ENCODE data around the gene CAMSAP1. TPM values are rescaled to one million over a fixed set of nuclear protein-coding genes. Genes with fewer than 3 reads are reported as not detected.

CAMSAP1 gene
- total RNA-seq, 1 donor from 2014 or later, result 34.8 TPM

- DNase-seq (ENCODE audit: low read depth) (no peak), FAIRE-seq (no peak)
- no peak overlapping the region for H3K27ac ChIP-seq (ENCODE audit: low read depth, low read length)
- H3K36me3 ChIP-seq (ENCODE audit: insufficient read depth, low read length), result peaks cover 4% of the 10 kb centered on the region
- H4K20me1 ChIP-seq (ENCODE audit: insufficient read depth, low read length), result peaks cover 85% of the 10 kb centered on the region
- peaks cover 78% of the 10 kb centered on the region for H3K79me2 ChIP-seq (ENCODE audit: insufficient read depth, low read length)
- H2AFZ ChIP-seq (ENCODE audit: low read depth, low read length), result no peak overlapping the region
- Mint-ChIP-seq H3K4me1 (ENCODE audit: low read depth, unreplicated experiment) (no peaks in the 10 kb centered on the region), H3K27me3 (ENCODE audit: low read depth, unreplicated experiment) (no peaks in the 10 kb centered on the region), H3K4me3 (ENCODE audit: unreplicated experiment) (no peak overlapping the region), H3K27ac (ENCODE audit: unreplicated experiment) (no peak overlapping the region), H3K9me3 (ENCODE audit: unreplicated experiment) (peaks cover 9% of the 10 kb centered on the region), H3K36me3 (ENCODE audit: low read depth, unreplicated experiment) (peaks cover 10% of the 10 kb centered on the region)
- H3K4me2 ChIP-seq (ENCODE audit: low read length), result no peak overlapping the region
- no peaks in the 10 kb centered on the region for H3K27me3 ChIP-seq (ENCODE audit: insufficient read depth, low read length)
- no peak overlapping the region for H3K4me3 ChIP-seq (ENCODE audit: insufficient read depth, low read depth, low read length)
- H3K9ac ChIP-seq (ENCODE audit: low read length), result no peak overlapping the region
- TF ChIP-seq EZH2 (IDR thresholded peaks at IDR 0.05; ENCODE audit: insufficient read depth, low read length) (no peak), CTCF (IDR thresholded peaks at IDR 0.05; ENCODE audit: insufficient read depth, low read depth, low read length) (no peak)
- peaks cover 5% of the 10 kb centered on the region for H3K9me3 ChIP-seq (ENCODE audit: insufficient read depth, low read depth, low read length)
- H3K4me1 ChIP-seq (ENCODE audit: insufficient read depth, low read length), result no peaks in the 10 kb centered on the region
These were observed 76.8 kb downstream of the CAMSAP1 start for GRCh38 chr9:135830496-135830895.

DNA sequence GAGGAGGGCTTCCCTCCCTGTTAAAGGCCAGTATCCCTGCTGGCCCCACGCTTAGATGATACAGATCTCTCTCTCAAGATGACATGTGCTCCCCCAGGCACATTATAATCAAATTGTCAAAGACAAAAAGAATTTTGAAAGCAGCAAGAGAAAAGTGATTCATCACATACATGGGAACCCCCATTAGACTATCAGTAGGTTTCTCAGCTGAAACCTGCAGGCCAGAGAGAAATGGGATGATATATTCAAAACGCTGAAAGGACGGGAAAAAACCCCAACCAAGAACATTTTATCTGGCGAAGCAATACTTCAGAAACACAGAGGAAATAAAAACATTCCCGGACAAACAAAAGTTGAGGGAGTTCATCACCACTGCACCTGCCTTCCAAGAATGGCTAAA lies 78.7 kb downstream of the CAMSAP1 start:
- Histone ChIP-seq H3K27ac (ENCODE audit: low read depth, low read length) (no peak overlapping the region), H3K4me2 (ENCODE audit: low read length) (no peak overlapping the region), H3K36me3 (ENCODE audit: insufficient read depth, low read length) (peaks cover 4% of the 10 kb centered on the region), H3K27me3 (ENCODE audit: insufficient read depth, low read length) (no peaks in the 10 kb centered on the region), H3K9me3 (ENCODE audit: insufficient read depth, low read depth, low read length) (peaks cover 5% of the 10 kb centered on the region), H3K4me3 (ENCODE audit: insufficient read depth, low read depth, low read length) (no peak overlapping the region), H3K79me2 (ENCODE audit: insufficient read depth, low read length) (peaks cover 70% of the 10 kb centered on the region), H3K4me1 (ENCODE audit: insufficient read depth, low read length) (no peaks in the 10 kb centered on the region), H3K9ac (ENCODE audit: low read length) (no peak overlapping the region), H4K20me1 (ENCODE audit: insufficient read depth, low read length) (peaks cover 77% of the 10 kb centered on the region), H2AFZ (ENCODE audit: low read depth, low read length) (no peak overlapping the region)
- H3K27me3 Mint-ChIP-seq (ENCODE audit: low read depth, unreplicated experiment), result no peaks in the 10 kb centered on the region
- H3K36me3 Mint-ChIP-seq (ENCODE audit: low read depth, unreplicated experiment), result peaks cover 15% of the 10 kb centered on the region
- no peak for DNase-seq (ENCODE audit: low read depth)
- no peak overlapping the region for H3K4me3 Mint-ChIP-seq (ENCODE audit: unreplicated experiment)
- TF ChIP-seq EZH2 (IDR thresholded peaks at IDR 0.05; ENCODE audit: insufficient read depth, low read length) (no peak), CTCF (IDR thresholded peaks at IDR 0.05; ENCODE audit: insufficient read depth, low read depth, low read length) (no peak)
- H3K4me1 Mint-ChIP-seq (ENCODE audit: low read depth, unreplicated experiment), result peaks cover 4% of the 10 kb centered on the region
- H3K27ac Mint-ChIP-seq (ENCODE audit: unreplicated experiment), result no peak overlapping the region
- FAIRE-seq, result no peak
- peaks cover 9% of the 10 kb centered on the region for H3K9me3 Mint-ChIP-seq (ENCODE audit: unreplicated experiment)

DNA sequence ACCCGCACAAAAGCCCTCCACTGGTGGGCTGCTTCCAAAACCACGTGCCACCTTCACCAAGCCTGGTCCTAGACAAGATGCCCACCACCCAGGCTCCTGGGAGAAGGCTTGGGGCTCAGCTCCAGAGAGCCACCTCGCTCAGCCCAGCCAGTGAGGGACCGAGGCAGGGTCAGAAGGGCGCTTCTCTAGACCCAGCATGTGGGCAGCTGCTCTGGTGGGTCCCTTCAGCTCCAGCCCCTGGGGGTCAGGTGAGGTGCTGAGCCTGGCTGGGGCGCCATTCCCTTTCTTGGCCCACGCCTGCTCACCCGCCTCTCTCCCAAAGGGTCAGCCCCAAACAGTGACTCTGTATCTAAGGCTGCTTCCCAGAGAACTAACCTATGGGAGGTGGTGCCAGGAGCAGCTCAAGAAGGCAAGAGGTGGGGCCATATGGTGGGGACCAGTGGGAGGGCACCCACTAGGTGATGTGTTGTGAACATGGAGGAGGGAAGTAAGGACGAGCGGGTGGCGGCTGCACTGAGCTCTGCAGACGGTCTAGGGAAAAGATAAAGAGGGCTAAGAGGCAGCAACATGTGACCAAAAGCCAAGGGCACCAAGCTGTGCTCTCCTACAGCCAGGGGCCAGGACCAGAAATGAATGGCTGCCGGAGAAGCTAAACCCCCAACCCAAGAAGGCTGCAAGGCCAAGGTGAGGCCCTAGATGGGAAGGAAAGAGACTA lies 79.3 kb downstream of the CAMSAP1 start:
- Mint-ChIP-seq H3K9me3 (ENCODE audit: unreplicated experiment) (peaks cover 9% of the 10 kb centered on the region), H3K4me1 (ENCODE audit: low read depth, unreplicated experiment) (peaks cover 4% of the 10 kb centered on the region), H3K36me3 (ENCODE audit: low read depth, unreplicated experiment) (peaks cover 17% of the 10 kb centered on the region), H3K27ac (ENCODE audit: unreplicated experiment) (no peak overlapping the region), H3K27me3 (ENCODE audit: low read depth, unreplicated experiment) (no peaks in the 10 kb centered on the region), H3K4me3 (ENCODE audit: unreplicated experiment) (no peak overlapping the region)
- Histone ChIP-seq H3K9me3 (ENCODE audit: insufficient read depth, low read depth, low read length) (peaks cover 5% of the 10 kb centered on the region), H3K27me3 (ENCODE audit: insufficient read depth, low read length) (no peaks in the 10 kb centered on the region), H3K27ac (ENCODE audit: low read depth, low read length) (no peak overlapping the region), H2AFZ (ENCODE audit: low read depth, low read length) (no peak overlapping the region), H3K4me3 (ENCODE audit: insufficient read depth, low read depth, low read length) (no peak overlapping the region), H3K4me1 (ENCODE audit: insufficient read depth, low read length) (no peaks in the 10 kb centered on the region), H3K79me2 (ENCODE audit: insufficient read depth, low read length) (peaks cover 66% of the 10 kb centered on the region), H3K36me3 (ENCODE audit: insufficient read depth, low read length) (peaks cover 8% of the 10 kb centered on the region), H4K20me1 (ENCODE audit: insufficient read depth, low read length) (peaks cover 72% of the 10 kb centered on the region), H3K4me2 (ENCODE audit: low read length) (no peak overlapping the region), H3K9ac (ENCODE audit: low read length) (no peak overlapping the region)
- no peak for DNase-seq (ENCODE audit: low read depth)
- no peak for FAIRE-seq
- TF ChIP-seq EZH2 (IDR thresholded peaks at IDR 0.05; ENCODE audit: insufficient read depth, low read length) (no peak), CTCF (IDR thresholded peaks at IDR 0.05; ENCODE audit: insufficient read depth, low read depth, low read length) (no peak)
